Fibroblast of lung (primary cell): Measurements from ENCODE around the gene ERBB4. TPM values are rescaled to one million over a fixed set of nuclear protein-coding genes. Genes with fewer than 3 reads are reported as not detected.

ENCODE experiments used
- DNase-seq, 2 donors: peaks; one replicate each; pipeline versions ENCODE4 v3.0.0 to v3.0.0-alpha.2; 2010; ENCODE audit warnings: low read depth in 2 of 2
- H2AFZ ChIP-seq: 2 replicates; pipeline ENCODE4 v1.5.1; 2012; ENCODE audit warnings: low read length, control low read depth, inconsistent platforms
- H3K27ac ChIP-seq: 2 replicates; pipeline ENCODE4 v1.5.1; 2011; ENCODE audit warnings: low read length, control low read depth; ENCODE audit not compliant: insufficient read depth
- H3K27me3 ChIP-seq: 2 replicates; pipeline ENCODE4 v1.5.1; 2011; ENCODE audit warnings: mild to moderate bottlenecking, low read length; ENCODE audit not compliant: control insufficient read depth, insufficient read depth
- H3K36me3 ChIP-seq: 2 replicates; pipeline ENCODE4 v1.5.1; 2011; ENCODE audit warnings: low read length; ENCODE audit not compliant: control insufficient read depth, insufficient read depth
- H3K4me1 ChIP-seq: 2 replicates; pipeline ENCODE4 v1.5.1; 2011; ENCODE audit warnings: low read length; ENCODE audit not compliant: control insufficient read depth, insufficient read depth; ENCODE audit errors: extremely low read depth
- H3K4me2 ChIP-seq: 2 replicates; pipeline ENCODE4 v1.5.1; 2011; ENCODE audit warnings: low read length, control low read depth; ENCODE audit not compliant: insufficient read depth; ENCODE audit errors: extremely low read depth
- H3K4me3 ChIP-seq, 4 experiments: fragments of 200-600 bp in 1 of 4; sonication (generic) in 1 of 4; replicated peaks in 1 of 4; 2 replicates each; pipeline ENCODE4 v1.5.1; 2011 to 2016; ENCODE audit warnings: low read length in 4 of 4, low read depth in 3 of 4, mild to moderate bottlenecking in 3 of 4, control low read depth in 2 of 4, inconsistent platforms in 1 of 4, mixed read lengths in 1 of 4; ENCODE audit not compliant: insufficient read depth in 1 of 4; ENCODE audit errors: control extremely low read depth in 1 of 4
- H3K79me2 ChIP-seq: 2 replicates; pipeline ENCODE4 v1.5.1; 2012; ENCODE audit warnings: mild to moderate bottlenecking, low read length, inconsistent platforms; ENCODE audit not compliant: control insufficient read depth, insufficient read depth
- H3K9ac ChIP-seq: 2 replicates; pipeline ENCODE4 v1.5.1; 2011; ENCODE audit warnings: mild to moderate bottlenecking, low read length, control low read depth; ENCODE audit not compliant: insufficient read depth
- H3K9me3 ChIP-seq: 2 replicates; pipeline ENCODE4 v1.5.1; 2012; ENCODE audit warnings: low read depth, low read length; ENCODE audit not compliant: control insufficient read depth, insufficient read depth
- H4K20me1 ChIP-seq: 2 replicates; pipeline ENCODE4 v1.5.1; 2011; ENCODE audit warnings: low read length; ENCODE audit not compliant: control insufficient read depth, insufficient read depth; ENCODE audit errors: extremely low read depth
- CTCF ChIP-seq, 2 donors: IDR thresholded peaks in 1 of 2; conservative IDR thresholded peaks in 1 of 2; 1 replicate in 1 of 2; 2 replicates in 1 of 2; pipeline ENCODE4 v1.5.1; 2011 to 2012; ENCODE audit warnings: low read length in 2 of 2, control low read depth in 1 of 2, inconsistent platforms in 1 of 2, low read depth in 1 of 2, mild to moderate bottlenecking in 1 of 2
- EZH2 ChIP-seq: IDR thresholded peaks from 2 replicates; pipeline ENCODE4 v1.5.1; 2012; ENCODE audit warnings: low read length, control low read depth, mild to moderate bottlenecking; ENCODE audit errors: missing control alignments
- polyA plus RNA-seq, 2 donors: library from polyadenylated mRNA; depleted of rRNA in 1 of 2; stranded (reverse) in 1 of 2; unstranded in 1 of 2; fragments of >200 nt; gene quantifications; 2 replicates each; pipeline ENCODE4 v1.2.1, GENCODE V29; 2011 to 2012; ENCODE audit warnings: missing spikeins in 1 of 2
- total RNA-seq: library from RNA; depleted of rRNA; stranded (reverse); fragments of >200 nt; gene quantifications from 2 replicates; pipeline ENCODE4 v1.2.1, GENCODE V29; 2014

Gene ERBB4
- total and polyA plus RNA-seq, 2 donors (not counting 1 experiment from before 2014, with no cell fraction given) = 0.08 to 0.17 TPM

- H3K9me3 ChIP-seq = no peaks in the 10 kb centered on the region
- H3K27me3 ChIP-seq = no peaks in the 10 kb centered on the region
- TF ChIP-seq EZH2 (no peak), CTCF (conservative IDR thresholded peaks at IDR 0.05 in 1 of 2, IDR thresholded peaks at IDR 0.05 in 1 of 2; ENCODE audit: low read depth in 1 of 2, low read length in 2 of 2) (no peak)
- no peaks in the 10 kb centered on the region for H3K4me1 ChIP-seq
- H3K4me2 ChIP-seq = no peak overlapping the region
- no peaks in the 10 kb centered on the region for H4K20me1 ChIP-seq
- H3K4me3 ChIP-seq = no peak overlapping the region
- no peak overlapping the region for H3K9ac ChIP-seq
- H3K36me3 ChIP-seq = no peaks in the 10 kb centered on the region
- no peak overlapping the region for H2AFZ ChIP-seq
- no peaks in the 10 kb centered on the region for H3K79me2 ChIP-seq
- no peak for DNase-seq
- H3K27ac ChIP-seq = no peak overlapping the region
Measured at GRCh38 chr2:211487733-211488132, 1050.9 kb downstream of the ERBB4 start.

DNA sequence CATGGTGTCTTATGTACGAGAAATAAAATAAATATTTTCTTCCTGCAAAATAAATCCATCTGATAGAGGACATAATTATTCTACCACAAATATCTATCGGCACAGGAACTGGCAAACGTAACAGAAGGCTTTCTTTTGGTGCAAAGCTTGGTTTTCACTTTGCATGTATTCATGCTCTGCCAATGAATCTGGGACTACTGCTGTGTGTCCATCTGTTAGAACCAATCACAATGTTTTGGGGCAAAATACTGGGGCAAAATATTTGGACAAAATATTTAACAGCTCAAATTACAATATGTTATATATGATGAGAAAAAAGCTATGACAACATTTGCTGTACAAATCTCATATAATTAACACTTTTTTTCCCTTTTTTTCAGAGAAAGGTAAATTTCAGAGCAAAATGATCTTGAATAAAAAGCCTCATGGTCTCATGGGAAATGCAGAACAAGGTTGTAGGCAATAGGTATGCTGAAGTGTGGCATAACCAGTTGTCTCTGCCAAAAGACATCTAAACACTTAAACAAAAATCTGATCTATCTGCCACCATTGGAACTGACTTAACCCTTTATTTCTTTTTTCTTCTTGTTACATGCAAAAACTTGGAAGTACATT lies 1059.0 kb downstream of the ERBB4 start:
- Histone ChIP-seq H3K79me2 (no peaks in the 10 kb centered on the region), H3K4me3 (no peak overlapping the region), H3K9me3 (no peaks in the 10 kb centered on the region), H2AFZ (no peak overlapping the region), H3K36me3 (no peaks in the 10 kb centered on the region), H3K9ac (no peak overlapping the region), H4K20me1 (no peaks in the 10 kb centered on the region), H3K27ac (no peak overlapping the region), H3K27me3 (no peaks in the 10 kb centered on the region), H3K4me2 (no peak overlapping the region), H3K4me1 (no peaks in the 10 kb centered on the region)
- DNase-seq = no peak
- TF ChIP-seq EZH2 = no peak
- no peak for TF ChIP-seq CTCF (conservative IDR thresholded peaks at IDR 0.05 in 1 of 2, IDR thresholded peaks at IDR 0.05 in 1 of 2; ENCODE audit: low read depth in 1 of 2, low read length in 2 of 2)

GRCh38 chr2:211477537-211478275 lies 1060.9 kb downstream of the ERBB4 start:
- H3K27me3 ChIP-seq = no peaks in the 10 kb centered on the region
- DNase-seq = no peak
- no peak for TF ChIP-seq EZH2
- no peak for TF ChIP-seq CTCF (conservative IDR thresholded peaks at IDR 0.05 in 1 of 2, IDR thresholded peaks at IDR 0.05 in 1 of 2; ENCODE audit: low read depth in 1 of 2, low read length in 2 of 2)
- H3K9me3 ChIP-seq = no peaks in the 10 kb centered on the region
- H3K4me3 ChIP-seq = no peak overlapping the region
- no peaks in the 10 kb centered on the region for H3K36me3 ChIP-seq
- no peak overlapping the region for H3K27ac ChIP-seq
- no peak overlapping the region for H3K4me2 ChIP-seq
- no peak overlapping the region for H3K9ac ChIP-seq
- no peaks in the 10 kb centered on the region for H3K79me2 ChIP-seq
- H2AFZ ChIP-seq = no peak overlapping the region
- H3K4me1 ChIP-seq = no peaks in the 10 kb centered on the region
- H4K20me1 ChIP-seq = no peaks in the 10 kb centered on the region
